ENCODE results near the gene RNASE8. TPM values are rescaled to one million over a fixed set of nuclear protein-coding genes. Genes with fewer than 3 reads are reported as not detected.

Gene RNASE8
- total RNA-seq, 1 experiment from 2014 or later = not detected

GRCh38 chr14:21015312-21015711 lies 42.3 kb upstream of the RNASE8 start:
- H3K27ac ChIP-seq (ENCODE audit: low read length) = no peak overlapping the region
- no peak for TF ChIP-seq REST (IDR thresholded peaks at IDR 0.05; ENCODE audit: insufficient read depth in 1 of 2, low read depth in 2 of 2, low read length in 1 of 2)
- no peak for TF ChIP-seq TCF7L2 (IDR thresholded peaks at IDR 0.05; ENCODE audit: low read depth, low read length)
- no peak for TF ChIP-seq POLR2AphosphoS5 (IDR thresholded peaks at IDR 0.05; ENCODE audit: low read depth, low read length)
- TF ChIP-seq SIN3A (IDR thresholded peaks at IDR 0.05; ENCODE audit: borderline replicate concordance, insufficient read depth, low read depth, low read length) = no peak
- no peak for TF ChIP-seq CTCF (IDR thresholded peaks at IDR 0.05)
- no TSS peak for BruUV-seq (replicated peaks)
- no peak overlapping the region for H3K4me3 ChIP-seq (ENCODE audit: low read depth in 2 of 2, low read length in 2 of 2)
- no peaks in the 10 kb centered on the region for H3K9me3 ChIP-seq (ENCODE audit: control insufficient read depth, insufficient read depth, low read depth, low read length)
- in situ Hi-C loops (cut with HindIII; ENCODE audit: low pct_unique_long_range_greater_than_20kb, low sequenced_read_pairs) (no loop called here), intact Hi-C loops (cut with micrococcal nuclease; ENCODE audit: unreplicated experiment) (loop anchor here (2.0 kb wide), 2 partner anchors 25 to 91 kb away; no protein-coding TSS in a partner anchor)
- H3K36me3 ChIP-seq (ENCODE audit: control insufficient read depth, insufficient read depth, low read length) = no peaks in the 10 kb centered on the region
- ChIA-PET POLR2A (no interaction called here), CTCF (interaction anchor here (1.0 to 2.4 kb wide), 13 partner anchors 14 to 90 kb away, joined by 3 to 33 read pairs (median 5); partner anchors contain the start of genes ARHGEF40 and RNASE13)
- no peaks in the 10 kb centered on the region for H3K27me3 ChIP-seq (ENCODE audit: control insufficient read depth, insufficient read depth, low read length)
- H3K4me1 ChIP-seq (ENCODE audit: control insufficient read depth, insufficient read depth, low read length) = no peaks in the 10 kb centered on the region
- DNase-seq (ENCODE audit: low read depth, low spot score) (no peak), ATAC-seq (no peak)

- Histone ChIP-seq H3K9me3 (ENCODE audit: control insufficient read depth, insufficient read depth, low read depth, low read length) (no peaks in the 10 kb centered on the region), H3K27me3 (ENCODE audit: control insufficient read depth, insufficient read depth, low read length) (no peaks in the 10 kb centered on the region), H3K4me1 (ENCODE audit: control insufficient read depth, insufficient read depth, low read length) (no peaks in the 10 kb centered on the region), H3K36me3 (ENCODE audit: control insufficient read depth, insufficient read depth, low read length) (no peaks in the 10 kb centered on the region), H3K4me3 (ENCODE audit: low read depth in 2 of 2, low read length in 2 of 2) (no peak overlapping the region), H3K27ac (ENCODE audit: low read length) (no peak overlapping the region)
- intact Hi-C loops (cut with micrococcal nuclease; ENCODE audit: unreplicated experiment) = no loop called here
- ATAC-seq = no peak
- TF ChIP-seq POLR2AphosphoS5 (IDR thresholded peaks at IDR 0.05; ENCODE audit: low read depth, low read length) = no peak
- no peak for TF ChIP-seq REST (IDR thresholded peaks at IDR 0.05; ENCODE audit: insufficient read depth in 1 of 2, low read depth in 2 of 2, low read length in 1 of 2)
- TF ChIP-seq SIN3A (IDR thresholded peaks at IDR 0.05; ENCODE audit: borderline replicate concordance, insufficient read depth, low read depth, low read length) = no peak
- TF ChIP-seq TCF7L2 (IDR thresholded peaks at IDR 0.05; ENCODE audit: low read depth, low read length) = no peak
- no peak for TF ChIP-seq CTCF (IDR thresholded peaks at IDR 0.05)
- DNase-seq (ENCODE audit: low read depth, low spot score) = no peak
- CTCF ChIA-PET = no interaction called here
- POLR2A ChIA-PET = interaction anchor here (0.6 kb wide), 1 partner anchor 422 kb away, joined by 4 read pairs; no protein-coding TSS in a partner anchor
- BruUV-seq (replicated peaks) = no TSS peak
- in situ Hi-C loops (cut with HindIII; ENCODE audit: low pct_unique_long_range_greater_than_20kb, low sequenced_read_pairs) = no loop called here
Measured at GRCh38 chr14:21016413-21017190, 41.0 kb upstream of the RNASE8 start.

All from Panc1 (cell line).